Kidney (tissue), 14 donors: ENCODE data around the gene HLX. TPM values are rescaled to one million over a fixed set of nuclear protein-coding genes. Genes with fewer than 3 reads are reported as not detected.

Experiments
- DNase-seq, 5 donors: peaks; one replicate each; pipeline ENCODE4 v3.0.0-alpha.2; 2013 to 2020
- FAIRE-seq: peaks from 2 replicates; lab custom pipeline; 2012; peaks lifted over from hg19 to GRCh38; lab: Jason Lieb, UNC
- H3K27ac ChIP-seq, 2 donors: one replicate each; pipeline ENCODE4 v1.7.0; 2013; ENCODE audit warnings: low read depth in 2 of 2, low read length in 2 of 2, inconsistent platforms in 1 of 2
- H3K27me3 ChIP-seq: one replicate; pipeline ENCODE4 v1.7.1; 2013; ENCODE audit warnings: low read length, inconsistent platforms; ENCODE audit not compliant: control insufficient read depth, insufficient read depth
- H3K36me3 ChIP-seq, 3 donors: one replicate each; pipeline versions ENCODE4 v1.7.0 to v1.7.1; 2013; ENCODE audit warnings: low read length in 3 of 3, control low read depth in 1 of 3, inconsistent platforms in 1 of 3; ENCODE audit not compliant: insufficient read depth in 3 of 3, control insufficient read depth in 2 of 3
- H3K4me1 ChIP-seq, 3 donors: one replicate each; pipeline versions ENCODE4 v1.7.0 to v1.7.1; 2013; ENCODE audit warnings: low read length in 3 of 3, inconsistent platforms in 1 of 3, low read depth in 1 of 3; ENCODE audit not compliant: control insufficient read depth in 2 of 3, insufficient read depth in 2 of 3
- H3K4me3 ChIP-seq, 3 donors: one replicate each; pipeline versions ENCODE4 v1.7.0 to v1.8.1; 2013; ENCODE audit warnings: low read length in 3 of 3, control low read depth in 1 of 3, inconsistent platforms in 1 of 3
- H3K9ac ChIP-seq, 3 donors: one replicate each; pipeline versions ENCODE4 v1.7.0 to v1.7.1; 2013; ENCODE audit warnings: low read length in 3 of 3, control low read depth in 1 of 3, inconsistent platforms in 1 of 3
- H3K9me3 ChIP-seq, 3 donors: one replicate each; pipeline versions ENCODE4 v1.7.0 to v1.7.1; 2013; ENCODE audit warnings: low read length in 3 of 3, control low read depth in 1 of 3, inconsistent platforms in 1 of 3; ENCODE audit not compliant: control insufficient read depth in 2 of 3, insufficient read depth in 1 of 3
- CTCF ChIP-seq: IDR thresholded peaks from 3 replicates; pipeline ENCODE4 v1.5.1; 2012; ENCODE audit warnings: mild to moderate bottlenecking, moderate library complexity, borderline replicate concordance; ENCODE audit not compliant: insufficient read depth; ENCODE audit errors: extremely low read depth
- intact Hi-C: fragments of 100-400 bp; cut with DNase I; formaldehyde crosslinking; loops from one replicate; pipeline ENCODE4 v1.11.1; 2022
- polyA plus RNA-seq: library from polyadenylated mRNA; stranded (reverse); fragments of 350-450 nt; fragmentation: Illumina TruSeq; extraction: RNeasy Lipid Tissue Mini Kit (QIAGEN cat#74804); gene quantifications from one replicate; pipeline ENCODE4 v1.2.3, GENCODE V29; 2014; ENCODE audit warnings: low read depth, low replicate concordance; ENCODE audit not compliant: insufficient read depth
- total RNA-seq: library from RNA; stranded (reverse); fragmentation: NEBNext Ultra II Directional; extraction: Animal tissue kit (Norgen Biotek cat#: 25700); gene quantifications from one replicate; pipeline ENCODE4 v1.2.1, GENCODE V29; 2021
- donor health status: control.
- donor health status: control.
- donor health status: control.
- donor health status: control.
- donor health status: control.
- donor health status: DM: yes; HTN: yes; CAD: no.
- donor health status: Normal renal cell carcinoma (clear cell type).

Gene HLX
- total and polyA plus RNA-seq, 2 donors from 2014 or later = 4.7 to 8.2 TPM

GRCh38 chr1:220917535-220918209 lies 38.4 kb downstream of the HLX start:
- Histone ChIP-seq H3K27me3 (no peaks in the 10 kb centered on the region), H3K4me3 (no peak overlapping the region), H3K27ac (no peak overlapping the region), H3K36me3 (no peaks in the 10 kb centered on the region), H3K9me3 (no peaks in the 10 kb centered on the region), H3K9ac (no peak overlapping the region), H3K4me1 (no peaks in the 10 kb centered on the region)
- no peak for FAIRE-seq
- no peak for TF ChIP-seq CTCF
- intact Hi-C loops = no loop called here
- no peak for DNase-seq

GRCh38 chr1:220918285-220918951 lies 39.2 kb downstream of the HLX start:
- intact Hi-C loops = no loop called here
- FAIRE-seq (no peak), DNase-seq (no peak)
- Histone ChIP-seq H3K27me3 (no peaks in the 10 kb centered on the region), H3K36me3 (no peaks in the 10 kb centered on the region), H3K4me3 (no peak overlapping the region), H3K4me1 (no peaks in the 10 kb centered on the region), H3K27ac (no peak overlapping the region), H3K9me3 (no peaks in the 10 kb centered on the region), H3K9ac (no peak overlapping the region)
- TF ChIP-seq CTCF = no peak

DNA sequence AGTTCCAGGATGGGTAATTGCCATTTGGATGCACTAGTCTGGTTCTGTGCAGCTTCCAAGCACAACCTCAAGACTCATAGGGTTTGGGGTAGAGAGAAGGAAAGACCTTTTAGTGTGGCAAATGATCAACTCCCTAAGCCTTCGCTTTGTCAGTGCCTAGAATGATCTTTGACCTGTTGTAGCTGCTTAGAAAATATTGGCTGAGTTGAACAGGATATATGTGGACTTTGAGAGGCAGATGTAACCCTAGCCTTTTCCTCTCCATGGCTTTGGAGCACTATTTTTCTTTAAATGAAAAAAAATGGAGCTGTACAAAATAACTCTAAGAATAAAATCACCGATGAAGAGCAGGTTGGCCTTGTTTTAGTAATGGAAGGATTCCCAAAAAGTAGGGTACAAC lies 41.7 kb downstream of the HLX start:
- DNase-seq (no peak), FAIRE-seq (no peak)
- TF ChIP-seq CTCF = no peak
- no peak overlapping the region for H3K4me3 ChIP-seq
- no peaks in the 10 kb centered on the region for H3K36me3 ChIP-seq
- H3K4me1 ChIP-seq = no peaks in the 10 kb centered on the region
- no peak overlapping the region for H3K9ac ChIP-seq
- H3K9me3 ChIP-seq = no peaks in the 10 kb centered on the region
- intact Hi-C loops = no loop called here
- H3K27ac ChIP-seq = no peak overlapping the region
- no peaks in the 10 kb centered on the region for H3K27me3 ChIP-seq
